GM23338 (cell line): Measurements from ENCODE around the gene NAPSA. TPM values are rescaled to one million over a fixed set of nuclear protein-coding genes. Genes with fewer than 3 reads are reported as not detected.

ENCODE experiments used
- ATAC-seq: fragments of 200-7000 bp; cut with Tn5 transposase; 3 replicates; pipeline ENCODE4 v1.9.1; 2020
- DNase-seq: peaks from one replicate; pipeline ENCODE4 v3.0.0-alpha.2; 2015; ENCODE audit warnings: low spot score
- H2AFZ ChIP-seq: fragments of 200-600 bp; sonication (generic); 2 replicates; pipeline ENCODE4 v1.8.0; 2016; ENCODE audit warnings: antibody characterized with exemption, mild to moderate bottlenecking, moderate library complexity
- H3F3A ChIP-seq: fragments of 200-600 bp; sonication (generic); replicated peaks from 2 replicates; pipeline ENCODE4 v1.8.0; 2017; ENCODE audit warnings: antibody characterized with exemption, mixed run types, low read depth
- H3K27ac ChIP-seq: fragments of 200-600 bp; sonication (generic); 2 replicates; pipeline ENCODE4 v1.6.1; 2016; ENCODE audit warnings: low read depth
- H3K27me3 ChIP-seq: fragments of 200-600 bp; sonication (generic); 2 replicates; pipeline ENCODE4 v1.8.0; 2016; ENCODE audit warnings: mild to moderate bottlenecking, mixed run types, moderate library complexity; ENCODE audit not compliant: insufficient read depth
- H3K36me3 ChIP-seq: fragments of 200-600 bp; sonication (generic); 2 replicates; pipeline ENCODE4 v1.8.0; 2016; ENCODE audit warnings: mild to moderate bottlenecking; ENCODE audit not compliant: insufficient read depth
- H3K4me1 ChIP-seq: fragments of 200-600 bp; sonication (generic); 2 replicates; pipeline ENCODE4 v1.8.0; 2016; ENCODE audit warnings: mild to moderate bottlenecking, moderate library complexity; ENCODE audit not compliant: insufficient read depth
- H3K4me2 ChIP-seq: fragments of 200-600 bp; sonication (generic); 2 replicates; pipeline ENCODE4 v1.7.1; 2017; ENCODE audit warnings: mixed run types
- H3K4me3 ChIP-seq: fragments of 200-600 bp; sonication (generic); 2 replicates; pipeline ENCODE4 v1.6.1; 2016; ENCODE audit warnings: mixed run types
- H3K79me2 ChIP-seq: fragments of 200-600 bp; sonication (generic); replicated peaks from 2 replicates; pipeline ENCODE4 v1.8.0; 2017; ENCODE audit warnings: mild to moderate bottlenecking; ENCODE audit not compliant: insufficient read depth
- H3K9me2 ChIP-seq: fragments of 200-600 bp; sonication (generic); 2 replicates; pipeline ENCODE4 v1.8.0; 2017; ENCODE audit not compliant: insufficient read depth
- H4K20me1 ChIP-seq: fragments of 200-600 bp; sonication (generic); replicated peaks from 2 replicates; pipeline ENCODE4 v1.8.0; 2017; ENCODE audit warnings: mild to moderate bottlenecking; ENCODE audit not compliant: insufficient read depth
- H3K27ac Mint-ChIP-seq: 2 replicates; pipeline ENCODE4 v1.8.0; 2020; ENCODE audit warnings: inconsistent platforms, mild to moderate bottlenecking, moderate library complexity, mixed read lengths
- H3K27me3 Mint-ChIP-seq: 3 replicates; pipeline ENCODE4 v1.8.0; 2022; ENCODE audit warnings: low read depth, mild to moderate bottlenecking, moderate library complexity, mixed read lengths, inconsistent platforms; ENCODE audit not compliant: insufficient read depth, poor library complexity
- H3K36me3 Mint-ChIP-seq: 3 replicates; pipeline ENCODE4 v1.8.0; 2021; ENCODE audit warnings: low read depth, mild to moderate bottlenecking, inconsistent platforms, moderate library complexity, mixed read lengths
- H3K4me1 Mint-ChIP-seq: 3 replicates; pipeline ENCODE4 v1.8.0; 2020; ENCODE audit warnings: mild to moderate bottlenecking, inconsistent platforms, mixed read lengths
- H3K4me3 Mint-ChIP-seq: 3 replicates; pipeline ENCODE4 v1.8.0; 2021; ENCODE audit warnings: moderate library complexity, mild to moderate bottlenecking, inconsistent platforms, mixed read lengths
- H3K9me3 Mint-ChIP-seq: 3 replicates; pipeline ENCODE4 v1.8.0; 2020; ENCODE audit warnings: moderate library complexity, mild to moderate bottlenecking, inconsistent platforms, mixed read lengths
- CREB1 ChIP-seq: fragments of 250-450 bp; sonication (Bioruptor Pico); IDR thresholded peaks from 2 replicates; pipeline ENCODE4 v1.5.0; 2020; ENCODE audit warnings: low read depth, mild to moderate bottlenecking, moderate library complexity
- ETS1 ChIP-seq: IDR thresholded peaks from 2 replicates; pipeline ENCODE4 v1.6.1; 2016; ENCODE audit warnings: antibody characterized with exemption
- EZH2 ChIP-seq: fragments of 200-600 bp; sonication (generic); IDR thresholded peaks from one replicate; pipeline ENCODE4 v1.8.0; 2017; ENCODE audit warnings: antibody characterized with exemption, mild to moderate bottlenecking, low read depth; ENCODE audit not compliant: unreplicated experiment
- EZH2phosphoT487 ChIP-seq: fragments of 200-600 bp; sonication (generic); IDR thresholded peaks from one replicate; pipeline ENCODE4 v1.8.1; 2018; ENCODE audit warnings: antibody characterized with exemption; ENCODE audit not compliant: unreplicated experiment
- POLR2AphosphoS5 ChIP-seq: IDR thresholded peaks from 2 replicates; pipeline ENCODE4 v1.6.1; 2016; ENCODE audit warnings: antibody characterized with exemption, low read depth
- REST ChIP-seq: IDR thresholded peaks from one replicate; pipeline ENCODE4 v1.6.1; 2018; ENCODE audit warnings: antibody characterized with exemption; ENCODE audit not compliant: unreplicated experiment
- STAT1 ChIP-seq: IDR thresholded peaks from one replicate; pipeline ENCODE4 v1.6.1; 2016; ENCODE audit warnings: antibody characterized with exemption; ENCODE audit not compliant: unreplicated experiment
- ZNF114 ChIP-seq: fragments of 250-450 bp; sonication (Bioruptor Pico); IDR thresholded peaks from 2 replicates; pipeline ENCODE4 v1.5.0; 2020; ENCODE audit warnings: mild to moderate bottlenecking, moderate library complexity
- ZNF331 ChIP-seq: fragments of 250-450 bp; sonication (Bioruptor Pico); IDR thresholded peaks from 2 replicates; pipeline ENCODE4 v1.5.0; 2020; ENCODE audit warnings: low read depth, mild to moderate bottlenecking, moderate library complexity
- ZNF462 ChIP-seq: fragments of 250-450 bp; sonication (Bioruptor Pico); IDR thresholded peaks from 2 replicates; pipeline ENCODE4 v1.5.0; 2020; ENCODE audit warnings: mild to moderate bottlenecking, moderate library complexity
- polyA plus RNA-seq: library from polyadenylated mRNA; unstranded; fragments of >200 nt; fragmentation: Nextera tagmentation; extraction: Ambion mirVana; gene quantifications from 2 replicates; pipeline ENCODE4 v1.2.1, GENCODE V29; 2016
- total RNA-seq: library from RNA; depleted of rRNA; stranded (reverse); fragments of >200 nt; shearing (Covaris generic); gene quantifications from 2 replicates; pipeline ENCODE4 v1.2.3, GENCODE V29; 2014

The NAPSA gene
- total and polyA plus RNA-seq, 2 experiments from 2014 or later = 0.14 to 0.99 TPM

GRCh38 chr19:50362030-50362412 lies 3.4 kb downstream of the NAPSA start (continued):
- no peak for TF ChIP-seq REST

- no peak overlapping the region for H3K4me3 Mint-ChIP-seq
- no peaks in the 10 kb centered on the region for H4K20me1 ChIP-seq
- peaks cover 38% of the 10 kb centered on the region for H3K36me3 Mint-ChIP-seq
- peak; percentile 71 for DNase-seq
- no peaks in the 10 kb centered on the region for H3K36me3 ChIP-seq
- H3K79me2 ChIP-seq = no peaks in the 10 kb centered on the region
- no peak overlapping the region for H3K4me3 ChIP-seq
- no peak overlapping the region for H3K27ac Mint-ChIP-seq
- H3K27me3 Mint-ChIP-seq = peaks cover 7% of the 10 kb centered on the region
- H2AFZ ChIP-seq = no peak overlapping the region
- H3F3A ChIP-seq = no peaks in the 10 kb centered on the region
- no peak overlapping the region for H3K4me2 ChIP-seq
- no peaks in the 10 kb centered on the region; the same call in 1 of the 2 replicates for H3K4me1 ChIP-seq
- H3K9me2 ChIP-seq = 0 out of 2 replicates have a peak, but pooled peaks cover 3% of the 10 kb centered on the region
- peaks cover 92% of the 10 kb centered on the region for H3K9me3 Mint-ChIP-seq
- no peaks in the 10 kb centered on the region for H3K27me3 ChIP-seq
- no peaks in the 10 kb centered on the region for H3K4me1 Mint-ChIP-seq
- H3K27ac ChIP-seq = no peak overlapping the region
- no peak for ATAC-seq
- TF ChIP-seq REST = no peak
- no peak for TF ChIP-seq CREB1 (CRISPR knock-in tag)
- TF ChIP-seq EZH2phosphoT487 = no peak
- no peak for TF ChIP-seq ZNF462 (CRISPR knock-in tag)
- no peak for TF ChIP-seq POLR2AphosphoS5
- no peak for TF ChIP-seq ZNF331 (CRISPR knock-in tag)
- no peak for TF ChIP-seq ETS1
- no peak for TF ChIP-seq EZH2
- TF ChIP-seq ZNF114 (CRISPR knock-in tag) = no peak
- TF ChIP-seq STAT1 = no peak
These were observed 4.0 kb downstream of the NAPSA start for GRCh38 chr19:50361290-50362029.
